A673 (cell line): ENCODE results near the gene HSH2D. TPM values are rescaled to one million over a fixed set of nuclear protein-coding genes. Genes with fewer than 3 reads are reported as not detected.

ENCODE experiments used
- BruUV-seq: library from RNA; stranded (reverse); fragments of 400-500 nt; replicated peaks from 2 replicates; lab custom pipeline; 2021; lab: Mats Ljungman, UMichigan
- CTCF ChIA-PET: fragments of 300-600 bp; sonication (Branson Sonifier 250); formaldehyde crosslinking; loops from one replicate; lab custom pipeline; 2022; ENCODE audit warnings: antibody characterized with exemption; lab: Charles Lee
- POLR2A ChIA-PET: fragments of 300-600 bp; sonication (Branson Sonifier 250); formaldehyde crosslinking; loops from one replicate; lab custom pipeline; 2022; ENCODE audit warnings: antibody characterized with exemption; ENCODE audit not compliant: low non-redundant PET; lab: Charles Lee
- DNase-seq: peaks from one replicate; pipeline ENCODE4 v3.0.0-alpha.2; 2015; ENCODE audit warnings: low spot score
- H3K27ac ChIP-seq: fragments of 200-600 bp; sonication (generic); 2 replicates; pipeline ENCODE4 v1.5.1; 2016; ENCODE audit warnings: mixed run types, low read depth, mild to moderate bottlenecking, mixed read lengths, antibody characterized with exemption, low read length; ENCODE audit not compliant: poor library complexity, severe bottlenecking
- H3K27me3 ChIP-seq: fragments of 200-600 bp; sonication (generic); replicated peaks from 2 replicates; pipeline ENCODE4 v1.6.1; 2017; ENCODE audit warnings: mixed run types, low read depth, mild to moderate bottlenecking, mixed read lengths, antibody characterized with exemption, low read length; ENCODE audit not compliant: insufficient read depth, poor library complexity
- H3K36me3 ChIP-seq: fragments of 200-600 bp; sonication (generic); 2 replicates; pipeline ENCODE4 v1.6.1; 2016; ENCODE audit warnings: mixed run types, mild to moderate bottlenecking, mixed read lengths, antibody characterized with exemption, low read length; ENCODE audit not compliant: insufficient read depth, poor library complexity, severe bottlenecking
- H3K4me1 ChIP-seq: fragments of 200-600 bp; sonication (generic); 2 replicates; pipeline ENCODE4 v1.6.1; 2017; ENCODE audit warnings: mixed run types, mild to moderate bottlenecking, mixed read lengths, antibody characterized with exemption, low read length; ENCODE audit not compliant: insufficient read depth, poor library complexity, severe bottlenecking
- H3K4me3 ChIP-seq: fragments of 200-600 bp; sonication (generic); 2 replicates; pipeline ENCODE4 v1.5.1; 2016; ENCODE audit warnings: low read depth, mixed run types, mild to moderate bottlenecking, mixed read lengths, low read length; ENCODE audit not compliant: poor library complexity, severe bottlenecking
- H3K9me3 ChIP-seq: fragments of 200-600 bp; sonication (generic); 2 replicates; pipeline ENCODE4 v1.6.1; 2016; ENCODE audit warnings: mixed run types, low read depth, mild to moderate bottlenecking, mixed read lengths, antibody characterized with exemption, low read length; ENCODE audit not compliant: poor library complexity, severe bottlenecking
- CTCF ChIP-seq: fragments of 300-800, 200-600 bp; sonication (generic); conservative IDR thresholded peaks from 2 replicates; pipeline ENCODE4 v1.5.1; 2017; ENCODE audit warnings: low read depth, mild to moderate bottlenecking, antibody characterized with exemption, low read length, moderate library complexity, mixed read lengths
- EZH2 ChIP-seq: fragments of 200-600 bp; sonication (generic); IDR thresholded peaks from 2 replicates; pipeline ENCODE4 v1.6.1; 2017; ENCODE audit warnings: borderline replicate concordance, low read depth, mild to moderate bottlenecking, mixed read lengths, antibody characterized with exemption, low read length; ENCODE audit not compliant: poor library complexity, severe bottlenecking
- intact Hi-C: fragments of 100-400 bp; cut with micrococcal nuclease; formaldehyde crosslinking; loops from one replicate; pipeline ENCODE4 v1.10.0; 2022; ENCODE audit not compliant: unreplicated experiment
- total RNA-seq: library from RNA; stranded (reverse); gene quantifications from 2 replicates; pipeline ENCODE4 v1.2.3, GENCODE V29; 2021

Gene HSH2D
- total RNA-seq, 1 experiment from 2014 or later = not detected

DNA sequence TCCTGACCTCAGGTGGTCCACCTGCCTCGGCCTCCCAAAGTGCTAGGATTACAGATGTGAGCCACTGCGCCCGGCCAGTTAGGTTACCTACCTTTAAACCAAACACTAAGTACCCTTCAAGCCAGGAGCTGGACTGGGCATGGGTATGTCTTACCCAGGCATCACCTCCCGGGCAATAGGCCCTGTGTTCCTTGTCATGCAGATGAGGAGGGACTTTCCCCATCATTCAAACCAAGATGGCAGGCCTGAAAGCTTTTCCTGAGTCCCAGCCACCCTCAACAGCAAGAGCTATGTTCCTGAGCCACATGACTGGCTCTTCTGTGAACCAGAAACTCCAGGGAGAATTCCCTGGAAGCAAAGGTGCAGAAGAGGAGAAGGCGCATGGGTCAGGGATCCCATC, 22.3 kb upstream of the HSH2D start:
- TF ChIP-seq EZH2 (no peak), CTCF (no peak)
- H3K4me3 ChIP-seq = no peak overlapping the region
- intact Hi-C loops = no loop called here
- BruUV-seq = no TSS peak
- ChIA-PET CTCF (interaction anchor here (0.6 kb wide), 1 partner anchor 1574 kb away, joined by 6 read pairs; no protein-coding TSS in a partner anchor), POLR2A (no interaction called here)
- H3K27me3 ChIP-seq = no peaks in the 10 kb centered on the region
- no peaks in the 10 kb centered on the region for H3K9me3 ChIP-seq
- no peak for DNase-seq
- H3K36me3 ChIP-seq = peaks cover 56% of the 10 kb centered on the region
- H3K4me1 ChIP-seq = no peaks in the 10 kb centered on the region
- H3K27ac ChIP-seq = no peak overlapping the region

DNA sequence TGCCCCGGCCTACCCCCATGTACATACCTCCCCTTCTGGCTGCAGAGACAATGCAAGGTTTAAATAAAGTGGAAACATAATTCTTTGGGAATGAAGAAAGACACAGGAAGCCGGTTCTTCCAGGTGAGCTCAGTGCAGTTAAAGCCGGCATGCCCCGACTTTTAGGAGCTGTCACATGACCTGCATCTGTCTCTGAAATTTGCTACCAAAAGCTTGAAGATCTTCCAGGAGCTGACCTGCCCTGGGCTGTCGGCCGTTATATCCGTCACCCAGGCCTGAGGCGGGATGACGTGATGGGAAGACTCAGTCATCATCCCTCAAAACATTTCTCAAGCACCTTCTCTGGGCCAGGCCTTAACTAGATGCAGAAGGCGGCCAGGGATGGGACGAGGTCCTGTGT, 21.5 kb upstream of the HSH2D start:
- peaks cover 60% of the 10 kb centered on the region for H3K36me3 ChIP-seq
- H3K4me3 ChIP-seq = no peak overlapping the region
- H3K27me3 ChIP-seq = no peaks in the 10 kb centered on the region
- no peak overlapping the region for H3K27ac ChIP-seq
- no peaks in the 10 kb centered on the region for H3K9me3 ChIP-seq
- POLR2A ChIA-PET = no interaction called here
- no peak for DNase-seq
- CTCF ChIA-PET = interaction anchor here (0.6 kb wide), 1 partner anchor 60 kb away, joined by 3 read pairs; no protein-coding TSS in a partner anchor
- no peaks in the 10 kb centered on the region for H3K4me1 ChIP-seq
- intact Hi-C loops = no loop called here
- no TSS peak for BruUV-seq
- TF ChIP-seq EZH2 (no peak), CTCF (no peak)

DNA sequence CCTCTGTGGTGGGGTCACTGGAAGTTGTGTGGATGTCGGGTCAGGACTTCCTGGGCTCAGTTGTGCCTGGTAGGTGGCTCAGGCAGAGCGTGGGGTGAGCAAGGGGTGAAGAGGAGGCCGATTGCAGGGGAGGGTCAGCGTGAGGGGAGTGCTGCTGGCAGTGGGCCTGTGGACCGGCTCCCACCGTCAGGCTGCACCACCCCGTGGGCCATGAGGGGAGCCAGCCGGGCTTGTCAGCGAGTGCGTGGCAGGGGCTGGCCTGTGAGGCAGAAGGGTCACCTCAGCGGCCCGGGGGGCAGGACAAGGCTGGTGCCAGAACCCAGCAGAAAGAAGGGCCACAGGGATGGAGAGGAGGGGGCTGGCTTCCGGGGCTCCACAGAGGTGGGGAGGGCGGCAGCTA, 18.5 kb upstream of the HSH2D start:
- DNase-seq = no peak
- BruUV-seq = no TSS peak
- Histone ChIP-seq H3K4me1 (no peaks in the 10 kb centered on the region), H3K9me3 (no peaks in the 10 kb centered on the region), H3K27me3 (no peaks in the 10 kb centered on the region), H3K36me3 (peaks cover 59% of the 10 kb centered on the region), H3K4me3 (no peak overlapping the region), H3K27ac (no peak overlapping the region)
- CTCF ChIA-PET = no interaction called here
- intact Hi-C loops = no loop called here
- TF ChIP-seq CTCF = no peak
- TF ChIP-seq EZH2 = no peak
- POLR2A ChIA-PET = no interaction called here
